ENCODE data around the gene ZSWIM9. TPM values are rescaled to one million over a fixed set of nuclear protein-coding genes. Genes with fewer than 3 reads are reported as not detected.

ZSWIM9 gene
- total RNA-seq, 2 donors from 2014 or later = 4.7 to 9.6 TPM

DNA sequence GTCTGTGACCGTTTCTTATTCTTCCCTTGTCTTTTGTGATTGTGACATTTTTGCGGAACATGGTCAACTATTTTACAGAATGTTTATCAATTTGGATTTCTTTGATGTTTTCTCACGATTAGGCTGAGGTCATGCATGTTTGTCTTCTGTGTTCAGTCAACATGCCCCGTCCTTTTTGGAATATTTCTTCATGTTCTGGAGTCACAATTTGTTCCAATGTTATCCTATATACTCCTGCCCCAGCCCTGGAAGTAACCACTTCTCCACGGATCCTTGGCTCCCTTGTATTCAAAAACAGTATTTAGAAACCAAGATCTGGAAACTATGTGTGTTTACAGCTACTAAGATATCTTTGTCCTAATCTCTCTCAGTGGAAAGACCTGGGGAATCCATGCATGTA lies 75.6 kb downstream of the ZSWIM9 start:
- Histone ChIP-seq H3K4me3 (no peak overlapping the region), H3K36me3 (replicated peaks in 1 of 2; ENCODE audit: insufficient read depth in 1 of 2, low read depth in 2 of 2) (no peaks in the 10 kb centered on the region), H3K27ac (no peak overlapping the region), H3K27me3 (no peaks in the 10 kb centered on the region), H3K9me3 (no peaks in the 10 kb centered on the region), H3K4me1 (peaks cover 8% of the 10 kb centered on the region)
- DNase-seq (no peak), ATAC-seq (no peak)
- no peak for TF ChIP-seq POLR2A (IDR thresholded peaks at IDR 0.05)
- TF ChIP-seq, protein P1, sequence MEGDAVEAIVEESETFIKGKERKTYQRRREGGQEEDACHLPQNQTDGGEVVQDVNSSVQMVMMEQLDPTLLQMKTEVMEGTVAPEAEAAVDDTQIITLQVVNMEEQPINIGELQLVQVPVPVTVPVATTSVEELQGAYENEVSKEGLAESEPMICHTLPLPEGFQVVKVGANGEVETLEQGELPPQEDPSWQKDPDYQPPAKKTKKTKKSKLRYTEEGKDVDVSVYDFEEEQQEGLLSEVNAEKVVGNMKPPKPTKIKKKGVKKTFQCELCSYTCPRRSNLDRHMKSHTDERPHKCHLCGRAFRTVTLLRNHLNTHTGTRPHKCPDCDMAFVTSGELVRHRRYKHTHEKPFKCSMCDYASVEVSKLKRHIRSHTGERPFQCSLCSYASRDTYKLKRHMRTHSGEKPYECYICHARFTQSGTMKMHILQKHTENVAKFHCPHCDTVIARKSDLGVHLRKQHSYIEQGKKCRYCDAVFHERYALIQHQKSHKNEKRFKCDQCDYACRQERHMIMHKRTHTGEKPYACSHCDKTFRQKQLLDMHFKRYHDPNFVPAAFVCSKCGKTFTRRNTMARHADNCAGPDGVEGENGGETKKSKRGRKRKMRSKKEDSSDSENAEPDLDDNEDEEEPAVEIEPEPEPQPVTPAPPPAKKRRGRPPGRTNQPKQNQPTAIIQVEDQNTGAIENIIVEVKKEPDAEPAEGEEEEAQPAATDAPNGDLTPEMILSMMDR (IDR thresholded peaks at IDR 0.05) = no peak
- WGBS, 2 donors = 39 to 54% methylated on average over 5 of the region's 5 CpGs
- intact Hi-C loops (cut with DNase I) = no loop called here

DNA sequence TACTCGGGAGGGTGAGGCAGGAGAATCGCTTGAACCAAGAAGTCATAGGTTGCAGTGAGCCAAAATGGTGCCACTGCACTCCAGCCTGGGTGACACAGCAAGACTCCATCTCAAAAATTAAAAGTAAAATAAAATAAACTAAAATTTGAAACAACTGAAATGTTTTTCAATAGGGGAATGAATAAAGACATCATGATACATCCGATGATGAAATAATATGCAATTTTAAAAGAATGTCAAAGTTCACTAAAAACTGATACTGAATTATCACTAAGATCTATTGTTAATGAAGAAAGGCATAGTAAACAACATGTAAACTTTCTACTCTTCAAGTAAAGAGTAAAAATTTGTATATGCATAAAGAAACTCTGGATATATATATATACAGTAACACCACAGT lies 76.7 kb downstream of the ZSWIM9 start:
- Histone ChIP-seq H3K4me1 (peaks cover 8% of the 10 kb centered on the region), H3K36me3 (replicated peaks in 1 of 2; ENCODE audit: insufficient read depth in 1 of 2, low read depth in 2 of 2) (no peaks in the 10 kb centered on the region), H3K27me3 (no peaks in the 10 kb centered on the region), H3K4me3 (no peak overlapping the region), H3K9me3 (no peaks in the 10 kb centered on the region), H3K27ac (no peak overlapping the region)
- ATAC-seq (no peak), DNase-seq (no peak)
- WGBS, 2 donors = 93 to 97% methylated on average over 3 of the region's 3 CpGs
- no peak for TF ChIP-seq POLR2A (IDR thresholded peaks at IDR 0.05)
- TF ChIP-seq, protein P1 (IDR thresholded peaks at IDR 0.05) = no peak
- intact Hi-C loops (cut with DNase I) = no loop called here

Other genes starting within 250 kb of the ZSWIM9 start
- gene BSPH1, start 178.5 kb upstream of the ZSWIM9 start, total RNA-seq = not detected
- gene ELSPBP1, start 176.0 kb upstream of the ZSWIM9 start, total RNA-seq = not detected
- not detected for gene CABP5, start 126.6 kb upstream of the ZSWIM9 start, total RNA-seq
- gene PLA2G4C, start 59.9 kb upstream of the ZSWIM9 start, total RNA-seq = 10 to 100 TPM in 1 of 2 donors, 1 to 10 TPM in 1; 4.4 to 10.9 TPM
- gene LIG1, start 336 bp upstream of the ZSWIM9 start, total RNA-seq = 10 to 100 TPM; 17.4 to 62.0 TPM
- 10 to 100 TPM; 23.7 to 24.4 TPM for gene CARD8, start 85.2 kb downstream of the ZSWIM9 start, total RNA-seq
- gene ZNF114, start 99.4 kb downstream of the ZSWIM9 start, total RNA-seq = under 1 TPM in 1 of 2 donors, not detected in 1; 0.26 TPM
- 1 to 10 TPM; 2.6 to 7.0 TPM for gene EMP3, start 154.9 kb downstream of the ZSWIM9 start, total RNA-seq
- gene TMEM143, start 193.3 kb downstream of the ZSWIM9 start, total RNA-seq = 10 to 100 TPM; 14.5 to 16.1 TPM
- gene SYNGR4, start 193.7 kb downstream of the ZSWIM9 start, total RNA-seq = under 1 TPM in 1 of 2 donors, not detected in 1; 0.78 TPM
- 10 to 100 TPM; 47.5 to 51.4 TPM for gene KDELR1, start 220.9 kb downstream of the ZSWIM9 start, total RNA-seq
- gene GRIN2D, start 223.0 kb downstream of the ZSWIM9 start, total RNA-seq = 1 to 10 TPM in 1 of 2 donors, under 1 TPM in 1; 0.26 to 2.0 TPM